Neuronal stem cell (in vitro differentiated cells): ENCODE data around the gene UMODL1.

Experiments used
- DNase-seq: peaks from one replicate; pipeline ENCODE4 v3.0.0-alpha.2; 2013; ENCODE audit warnings: low spot score
- H2AFZ ChIP-seq: one replicate; pipeline ENCODE4 v1.6.1; 2013; ENCODE audit warnings: mild to moderate bottlenecking, low read length, inconsistent platforms
- H2AK5ac ChIP-seq: 2 replicates; pipeline ENCODE4 v1.6.1; 2013; ENCODE audit warnings: low read depth, mild to moderate bottlenecking, inconsistent platforms, low read length, moderate library complexity, mixed read lengths
- H2BK120ac ChIP-seq: 2 replicates; pipeline ENCODE4 v1.6.1; 2013; ENCODE audit warnings: low read depth, mild to moderate bottlenecking, inconsistent platforms, low read length, moderate library complexity, mixed read lengths
- H2BK12ac ChIP-seq: one replicate; pipeline ENCODE4 v1.6.1; 2013; ENCODE audit warnings: low read length, inconsistent platforms
- H2BK15ac ChIP-seq: 2 replicates; pipeline ENCODE4 v1.6.1; 2013; ENCODE audit warnings: mild to moderate bottlenecking, low read length, inconsistent platforms, mixed read lengths
- H2BK5ac ChIP-seq: one replicate; pipeline ENCODE4 v1.6.1; 2013; ENCODE audit warnings: inconsistent platforms, mild to moderate bottlenecking, low read length, moderate library complexity
- H3K14ac ChIP-seq: one replicate; pipeline ENCODE4 v1.6.1; 2013; ENCODE audit warnings: low read length, inconsistent platforms
- H3K18ac ChIP-seq: 2 replicates; pipeline ENCODE4 v1.6.1; 2013; ENCODE audit warnings: low read length, inconsistent platforms
- H3K23ac ChIP-seq: 2 replicates; pipeline ENCODE4 v1.6.1; 2013; ENCODE audit warnings: low read depth, mild to moderate bottlenecking, mixed read lengths, low read length, inconsistent platforms; ENCODE audit not compliant: poor library complexity
- H3K27ac ChIP-seq: replicated peaks from 3 replicates; pipeline ENCODE4 v1.5.1; 2013; ENCODE audit warnings: low read length, inconsistent platforms
- H3K27me3 ChIP-seq, 3 experiments: 2 replicates each; pipeline ENCODE4 v1.6.1; 2013; ENCODE audit warnings: low read length in 3 of 3, mild to moderate bottlenecking in 2 of 3, inconsistent platforms in 1 of 3, low read depth in 1 of 3, mixed read lengths in 1 of 3, moderate library complexity in 1 of 3; ENCODE audit not compliant: control insufficient read depth in 3 of 3, insufficient read depth in 3 of 3
- H3K36me3 ChIP-seq, 2 donors: replicated peaks in 1 of 2; 2 replicates each; pipeline ENCODE4 v1.6.1; 2013; ENCODE audit warnings: low read length in 2 of 2; ENCODE audit not compliant: control insufficient read depth in 2 of 2, insufficient read depth in 2 of 2
- H3K4ac ChIP-seq: 2 replicates; pipeline ENCODE4 v1.6.1; 2013; ENCODE audit warnings: inconsistent platforms, mild to moderate bottlenecking, low read length, moderate library complexity
- H3K4me1 ChIP-seq, 2 donors: 1 replicate in 1 of 2; 2 replicates in 1 of 2; pipeline ENCODE4 v1.6.1; 2013; ENCODE audit warnings: low read length in 2 of 2, low read depth in 1 of 2; ENCODE audit not compliant: control insufficient read depth in 2 of 2, insufficient read depth in 1 of 2
- H3K4me2 ChIP-seq: one replicate; pipeline ENCODE4 v1.6.1; 2013; ENCODE audit warnings: mild to moderate bottlenecking, low read length, inconsistent platforms; ENCODE audit not compliant: insufficient read depth, poor library complexity, severe bottlenecking
- H3K4me3 ChIP-seq, 2 donors: 2 replicates each; pipeline ENCODE4 v1.5.1; 2013; ENCODE audit warnings: low read length in 2 of 2, mild to moderate bottlenecking in 2 of 2, inconsistent platforms in 1 of 2, moderate library complexity in 1 of 2
- H3K79me1 ChIP-seq: one replicate; pipeline ENCODE4 v1.6.1; 2013; ENCODE audit warnings: low read depth, mild to moderate bottlenecking, inconsistent platforms, low read length, moderate library complexity
- H3K9ac ChIP-seq: one replicate; pipeline ENCODE4 v1.6.1; 2013; ENCODE audit warnings: mild to moderate bottlenecking, low read depth, low read length, inconsistent platforms; ENCODE audit not compliant: poor library complexity
- H3K9me3 ChIP-seq, 2 donors: replicated peaks in 1 of 2; 2 replicates each; pipeline versions ENCODE3 to v1.6.1; 2013; ENCODE audit warnings: low read length in 2 of 2, mild to moderate bottlenecking in 2 of 2, inconsistent platforms in 1 of 2, low read depth in 1 of 2, mixed read lengths in 1 of 2, moderate library complexity in 1 of 2; ENCODE audit not compliant: control insufficient read depth in 2 of 2, insufficient read depth in 1 of 2
- H4K8ac ChIP-seq: one replicate; pipeline ENCODE4 v1.6.1; 2013; ENCODE audit warnings: low read depth, mild to moderate bottlenecking, inconsistent platforms, low read length, moderate library complexity
- H4K91ac ChIP-seq: one replicate; pipeline ENCODE4 v1.6.1; 2013; ENCODE audit warnings: low read length, low read depth, mild to moderate bottlenecking, inconsistent platforms; ENCODE audit not compliant: poor library complexity
- WGBS, 2 donors: extraction: QIAGEN DNeasy Blood & Tissue Kit; methylation state at CpG; one replicate each; pipeline ENCODE4 v1.1.7; 2013; ENCODE audit warnings: missing lambda C conversion rate in 2 of 2, mixed read lengths in 1 of 2; ENCODE audit not compliant: insufficient read length in 2 of 2, insufficient replicate concordance in 1 of 2; ENCODE audit errors: extremely low coverage in 2 of 2; 5-methylcytosine and 5-hydroxymethylcytosine counted together

Gene UMODL1

DNA sequence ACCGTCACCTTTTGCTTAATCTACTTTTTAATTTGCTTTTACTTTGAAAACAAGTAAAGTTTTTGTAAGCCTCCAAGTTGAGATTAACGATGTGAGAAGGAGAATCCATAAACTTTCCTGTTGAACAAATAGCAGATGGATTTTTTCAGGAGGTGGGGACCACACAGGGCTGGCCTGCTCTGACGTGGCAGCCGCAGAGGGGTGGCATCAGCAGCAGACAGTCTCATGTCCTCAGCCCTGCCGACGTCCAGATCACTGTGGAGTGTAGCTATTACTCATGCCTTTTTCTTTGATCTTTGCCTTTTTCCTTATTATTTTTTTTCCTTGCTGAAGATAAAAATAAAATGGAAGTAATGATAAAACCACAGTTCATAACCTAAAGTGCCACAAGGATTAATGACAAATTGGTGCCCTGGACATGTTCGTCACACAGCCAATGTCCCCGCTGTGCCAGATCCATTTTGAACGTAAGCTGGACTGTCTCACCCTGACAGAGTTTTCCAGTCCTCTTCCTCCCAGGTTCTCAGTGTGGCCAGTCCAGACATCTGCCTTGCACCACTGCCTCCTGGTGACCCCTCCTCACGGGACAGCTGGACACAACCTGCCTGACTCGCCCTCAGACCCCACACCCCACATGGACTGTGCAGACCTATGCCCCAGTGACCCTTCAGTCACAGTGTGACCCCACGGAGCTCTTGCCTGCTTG lies 45.6 kb upstream of the UMODL1 start:
- peaks cover 0 to 6% of the 10 kb centered on the region in 2 donors for H3K9me3 ChIP-seq
- H2BK15ac ChIP-seq = peak overlapping the region; percentile 50
- no peak overlapping the region for H4K8ac ChIP-seq
- no peak for DNase-seq
- no peaks in the 10 kb centered on the region for H3K36me3 ChIP-seq
- peaks cover 17 to 26% of the 10 kb centered on the region in 2 donors for H3K4me1 ChIP-seq
- H3K18ac ChIP-seq = peak overlapping the region; percentile 42
- peak overlapping the region; percentile 47 for H2AK5ac ChIP-seq
- no peak overlapping the region for H2BK120ac ChIP-seq
- no peak overlapping the region for H3K4me3 ChIP-seq
- no peak overlapping the region for H3K4me2 ChIP-seq
- H3K23ac ChIP-seq = no peak overlapping the region
- no peak overlapping the region for H2AFZ ChIP-seq
- no peak overlapping the region for H2BK5ac ChIP-seq
- H3K27me3 ChIP-seq = peaks cover 0 to 6% (median 0%) of the 10 kb centered on the region in 3 experiments
- H2BK12ac ChIP-seq = no peak overlapping the region
- H3K27ac ChIP-seq = no peak overlapping the region
- no peak overlapping the region for H3K4ac ChIP-seq
- peaks cover 3% of the 10 kb centered on the region for H3K79me1 ChIP-seq
- H3K9ac ChIP-seq = no peak overlapping the region
- H4K91ac ChIP-seq = no peak overlapping the region
- no CpG with 5 or more reads among the region's 12 CpGs for WGBS, 2 donors
- H3K14ac ChIP-seq = no peak overlapping the region

DNA sequence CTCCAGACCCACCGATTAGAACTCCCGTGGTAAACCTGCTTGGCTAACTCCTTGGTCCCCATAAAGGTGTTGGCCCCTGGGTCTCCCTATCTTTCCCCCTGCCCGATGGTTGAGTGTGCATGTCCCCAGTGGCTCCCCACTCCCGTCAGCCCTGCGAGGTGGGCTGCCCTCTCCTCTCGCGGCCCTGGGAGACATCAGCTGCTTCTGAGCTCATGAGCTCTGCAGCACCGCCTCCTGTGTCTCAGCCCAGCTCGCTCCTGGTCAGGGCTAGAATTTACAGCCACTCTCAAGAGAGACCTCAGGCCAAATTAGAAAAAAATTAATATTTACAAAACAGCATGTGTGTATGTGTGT lies 45.1 kb upstream of the UMODL1 start:
- Histone ChIP-seq H3K27ac (no peak overlapping the region), H3K27me3 (peaks cover 0 to 10% (median 0%) of the 10 kb centered on the region in 3 experiments)
- WGBS, 2 donors = no CpG with 5 or more reads among the region's 9 CpGs

GRCh38 chr21:42027085-42027821 lies 43.9 kb upstream of the UMODL1 start:
- no peak overlapping the region for H3K4ac ChIP-seq
- H3K27ac ChIP-seq = no peak overlapping the region
- WGBS, 2 donors = 100% methylated on average over 1 to 5 of the region's 6 CpGs
- peak overlapping the region; percentile 62 for H2BK15ac ChIP-seq
- no peak overlapping the region for H3K18ac ChIP-seq
- peak overlapping the region; percentile 26 for H3K9ac ChIP-seq
- no peak overlapping the region for H2BK120ac ChIP-seq
- peaks cover 4 to 16% of the 10 kb centered on the region in 2 donors for H3K4me1 ChIP-seq
- H4K8ac ChIP-seq = no peak overlapping the region
- no peak overlapping the region for H2BK5ac ChIP-seq
- peaks cover 3% of the 10 kb centered on the region for H3K79me1 ChIP-seq
- H3K4me3 ChIP-seq = peak overlapping the region in 1 of 2 donors; percentile 61
- H3K9me3 ChIP-seq = peaks cover 0 to 6% of the 10 kb centered on the region in 2 donors
- peak overlapping the region; percentile 44 for H4K91ac ChIP-seq
- H3K36me3 ChIP-seq = no peaks in the 10 kb centered on the region
- peaks cover 0 to 13% (median 0%) of the 10 kb centered on the region in 3 experiments for H3K27me3 ChIP-seq
- peak overlapping the region; percentile 68 for H2BK12ac ChIP-seq
- no peak overlapping the region for H2AFZ ChIP-seq
- no peak for DNase-seq
- H3K14ac ChIP-seq = peak overlapping the region; percentile 39
- H2AK5ac ChIP-seq = no peak overlapping the region
- peak overlapping the region; percentile 76 for H3K23ac ChIP-seq
- no peak overlapping the region for H3K4me2 ChIP-seq

More for the DNA sequence above, 45.1 kb upstream of the UMODL1 start:
- no peak overlapping the region for H3K4me3 ChIP-seq
- H3K9ac ChIP-seq = no peak overlapping the region
- H2BK5ac ChIP-seq = no peak overlapping the region
- H3K9me3 ChIP-seq = peaks cover 0 to 6% of the 10 kb centered on the region in 2 donors
- H3K4ac ChIP-seq = no peak overlapping the region
- H3K23ac ChIP-seq = no peak overlapping the region
- H3K4me2 ChIP-seq = no peak overlapping the region
- peaks cover 3% of the 10 kb centered on the region for H3K79me1 ChIP-seq
- peak overlapping the region; percentile 50 for H2BK15ac ChIP-seq
- H4K8ac ChIP-seq = no peak overlapping the region
- H2AK5ac ChIP-seq = peak overlapping the region; percentile 47
- no peak for DNase-seq
- no peak overlapping the region for H2BK120ac ChIP-seq
- no peak overlapping the region for H2AFZ ChIP-seq
- no peak overlapping the region for H3K14ac ChIP-seq
- H3K36me3 ChIP-seq = no peaks in the 10 kb centered on the region
- H4K91ac ChIP-seq = peak overlapping the region; percentile 61
- peak overlapping the region; percentile 65 for H3K18ac ChIP-seq
- H2BK12ac ChIP-seq = no peak overlapping the region
- H3K4me1 ChIP-seq = peaks cover 16 to 23% of the 10 kb centered on the region in 2 donors
